SJSA1 (cell line): ENCODE results near the gene ETHE1. TPM values are rescaled to one million over a fixed set of nuclear protein-coding genes. Genes with fewer than 3 reads are reported as not detected.

Experiments
- DNase-seq, 2 experiments: peaks; one replicate each; pipeline ENCODE4 v3.0.0-alpha.2; 2015 to 2020; ENCODE audit warnings: low spot score in 2 of 2, low read depth in 1 of 2
- H3K27ac ChIP-seq: fragments of 250-450 bp; sonication (Bioruptor Pico); 2 replicates; pipeline ENCODE4 v1.5.1; 2020; ENCODE audit warnings: mild to moderate bottlenecking, moderate library complexity
- H3K27me3 ChIP-seq: fragments of 250-450 bp; sonication (Bioruptor Pico); replicated peaks from 2 replicates; pipeline ENCODE4 v1.5.1; 2020; ENCODE audit warnings: mild to moderate bottlenecking, moderate library complexity
- H3K36me3 ChIP-seq: fragments of 250-450 bp; sonication (Bioruptor Pico); 2 replicates; pipeline ENCODE4 v1.5.1; 2020; ENCODE audit warnings: mild to moderate bottlenecking
- H3K4me1 ChIP-seq: fragments of 250-450 bp; sonication (Bioruptor Pico); replicated peaks from 2 replicates; pipeline ENCODE4 v1.6.1; 2021; ENCODE audit warnings: mild to moderate bottlenecking
- H3K4me3 ChIP-seq: fragments of 250-450 bp; sonication (Bioruptor Pico); 2 replicates; pipeline ENCODE4 v1.5.1; 2020; ENCODE audit warnings: mild to moderate bottlenecking
- H3K9me3 ChIP-seq: fragments of 250-450 bp; sonication (Bioruptor Pico); replicated peaks from 2 replicates; pipeline ENCODE4 v1.5.1; 2020; ENCODE audit warnings: mild to moderate bottlenecking
- total RNA-seq: library from RNA; depleted of rRNA; stranded (reverse); fragments of >200 nt; shearing (Covaris generic); gene quantifications from 2 replicates; pipeline ENCODE4 v1.2.3, GENCODE V29; 2014

The ETHE1 gene
- total RNA-seq, 1 experiment from 2014 or later: 30.5 TPM

- H3K4me3 ChIP-seq: no peak overlapping the region
- peaks cover 8% of the 10 kb centered on the region for H3K4me1 ChIP-seq
- DNase-seq: no peak
- H3K36me3 ChIP-seq: peaks cover 5% of the 10 kb centered on the region
- no peaks in the 10 kb centered on the region for H3K27me3 ChIP-seq
- H3K27ac ChIP-seq: no peak overlapping the region
- H3K9me3 ChIP-seq: no peaks in the 10 kb centered on the region
These were observed 24.5 kb downstream of the ETHE1 start for GRCh38 chr19:43502419-43502976.

DNA sequence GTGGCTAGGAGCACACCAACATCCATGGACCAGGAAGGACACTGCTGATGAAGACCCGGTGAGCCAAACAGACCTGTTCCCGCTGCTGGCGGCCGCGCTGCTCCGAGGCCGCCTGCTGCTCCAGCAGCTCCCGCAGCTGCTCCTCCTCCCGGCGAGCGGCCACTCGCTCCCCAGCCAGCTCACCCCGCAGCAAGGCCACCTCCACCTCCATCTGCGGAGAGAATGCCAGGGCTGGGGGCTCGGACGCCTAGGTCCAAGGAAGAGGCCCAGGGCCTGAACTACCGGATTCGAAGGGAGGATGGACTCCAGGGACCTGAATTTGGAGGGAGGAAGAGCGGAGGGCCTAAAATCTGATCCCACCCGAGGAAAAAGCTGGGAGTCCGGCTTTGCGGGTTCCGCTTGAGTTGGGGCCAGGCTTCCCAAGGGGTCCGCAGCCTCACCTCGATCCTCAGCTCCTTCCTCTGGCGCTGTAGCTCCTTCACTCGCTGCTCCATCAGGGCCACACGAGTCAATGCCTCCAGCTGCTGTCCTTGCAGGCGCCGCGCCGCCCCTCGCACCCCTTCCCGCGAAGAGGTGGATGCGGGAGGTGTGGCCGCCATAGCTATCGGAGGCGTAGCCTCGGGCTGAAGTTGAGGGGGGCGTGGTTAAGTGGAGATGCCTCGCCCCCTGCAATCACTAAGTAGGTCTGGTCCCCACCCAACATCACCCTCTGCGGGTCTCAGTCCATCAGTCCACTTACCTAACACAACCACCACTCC is 25.2 kb downstream of the ETHE1 start:
- Histone ChIP-seq H3K4me3 (no peak overlapping the region), H3K9me3 (no peaks in the 10 kb centered on the region), H3K4me1 (peaks cover 8% of the 10 kb centered on the region), H3K27me3 (no peaks in the 10 kb centered on the region), H3K36me3 (peaks cover 8% of the 10 kb centered on the region), H3K27ac (no peak overlapping the region)
- DNase-seq: no peak

DNA sequence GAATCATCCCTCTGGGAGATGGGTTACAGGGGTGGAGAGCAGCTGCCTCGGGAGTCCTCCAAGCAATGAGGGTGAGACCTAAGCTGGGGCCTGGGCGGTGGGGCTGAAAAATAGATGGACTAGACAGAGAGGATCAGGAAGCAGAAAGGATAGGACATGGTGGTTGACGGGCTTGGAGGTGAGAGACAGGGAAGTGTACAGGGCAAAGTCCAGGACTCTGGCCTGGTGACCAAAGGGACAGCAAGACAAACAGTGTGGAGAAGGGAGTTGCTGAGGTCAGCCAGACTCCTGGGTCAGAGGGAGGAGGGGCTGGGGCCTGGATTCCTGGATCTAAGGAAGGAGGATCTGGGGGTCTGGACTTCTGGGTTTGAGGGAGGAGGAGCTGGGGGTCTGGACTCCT is 28.0 kb downstream of the ETHE1 start:
- Histone ChIP-seq H3K36me3 (peaks cover 8% of the 10 kb centered on the region), H3K27me3 (no peaks in the 10 kb centered on the region), H3K4me1 (no peaks in the 10 kb centered on the region; the same call in 1 of the 2 replicates), H3K4me3 (no peak overlapping the region), H3K27ac (no peak overlapping the region), H3K9me3 (no peaks in the 10 kb centered on the region)
- DNase-seq: no peak

DNA sequence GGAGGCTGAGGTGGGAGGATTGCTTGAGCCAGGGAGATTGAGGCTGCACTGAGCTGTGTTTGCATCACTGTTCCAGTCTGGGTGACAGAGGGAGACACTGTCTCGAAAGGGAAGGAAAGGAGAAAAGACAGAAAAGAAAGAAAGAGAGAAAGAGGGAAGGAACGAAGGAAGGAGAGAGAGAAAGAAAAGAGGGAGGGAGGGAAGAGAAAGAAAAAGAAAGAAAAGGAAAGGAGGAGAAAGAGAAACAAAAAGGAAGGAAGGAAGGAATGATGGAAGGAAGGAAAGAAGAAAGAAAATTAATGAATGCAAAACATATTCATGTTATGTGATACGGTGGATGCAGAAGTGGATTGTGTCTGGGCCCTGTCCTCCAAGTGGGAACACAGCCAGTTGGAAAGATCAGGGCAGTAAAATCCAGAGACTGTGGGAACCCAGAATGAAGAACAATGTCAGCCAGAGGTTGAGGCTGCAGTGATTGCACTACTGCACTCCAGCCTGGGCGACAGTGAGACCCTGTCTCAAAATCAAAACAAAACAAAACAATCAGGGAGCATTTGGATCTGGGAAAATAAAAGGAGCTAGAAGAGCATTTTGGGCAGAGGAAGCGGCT is 28.7 kb downstream of the ETHE1 start:
- H3K9me3 ChIP-seq: no peaks in the 10 kb centered on the region
- no peaks in the 10 kb centered on the region; the same call in 1 of the 2 replicates for H3K4me1 ChIP-seq
- no peak overlapping the region for H3K27ac ChIP-seq
- peaks cover 5% of the 10 kb centered on the region; the same call in 1 of the 2 replicates for H3K36me3 ChIP-seq
- H3K27me3 ChIP-seq: no peaks in the 10 kb centered on the region
- no peak for DNase-seq
- H3K4me3 ChIP-seq: no peak overlapping the region

- Histone ChIP-seq H3K27ac (no peak overlapping the region), H3K27me3 (no peaks in the 10 kb centered on the region), H3K36me3 (peaks cover 5% of the 10 kb centered on the region; the same call in 1 of the 2 replicates), H3K4me3 (no peak overlapping the region), H3K4me1 (no peaks in the 10 kb centered on the region), H3K9me3 (no peaks in the 10 kb centered on the region)
- no peak for DNase-seq
These were observed 30.0 kb downstream of the ETHE1 start for GRCh38 chr19:43496960-43497359.

DNA sequence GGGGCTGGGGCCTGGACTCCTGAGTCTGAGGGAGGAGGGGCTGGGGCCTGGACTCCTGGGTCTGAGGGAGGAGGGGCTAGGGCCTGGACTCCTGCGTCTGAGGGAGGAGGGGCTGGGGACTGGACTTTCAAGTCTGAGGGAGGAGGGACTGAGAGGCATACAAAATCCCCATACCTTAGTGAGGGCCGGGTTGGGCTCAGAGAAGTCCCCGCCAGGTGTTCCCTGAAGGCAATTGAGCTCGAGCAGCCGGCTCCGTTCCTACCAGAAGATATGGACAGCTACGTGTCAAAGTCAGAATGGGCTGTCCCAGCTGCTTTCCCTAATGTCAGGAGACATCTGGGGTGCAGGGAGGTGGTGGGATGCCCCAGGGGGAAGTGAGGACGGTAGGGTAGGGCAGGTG is 31.9 kb downstream of the ETHE1 start:
- no peak overlapping the region for H3K27ac ChIP-seq
- no peak for DNase-seq

GRCh38 chr19:43490759-43491158 is 36.2 kb downstream of the ETHE1 start:
- H3K27me3 ChIP-seq: no peaks in the 10 kb centered on the region
- no peaks in the 10 kb centered on the region for H3K9me3 ChIP-seq
- H3K4me3 ChIP-seq: no peak overlapping the region
- DNase-seq: no peak
- no peaks in the 10 kb centered on the region for H3K36me3 ChIP-seq
- no peaks in the 10 kb centered on the region for H3K4me1 ChIP-seq
- no peak overlapping the region for H3K27ac ChIP-seq

More for the DNA sequence above, 31.9 kb downstream of the ETHE1 start:
- peaks cover 5% of the 10 kb centered on the region; the same call in 1 of the 2 replicates for H3K36me3 ChIP-seq
- no peak overlapping the region for H3K4me3 ChIP-seq
- H3K9me3 ChIP-seq: no peaks in the 10 kb centered on the region
- H3K27me3 ChIP-seq: no peaks in the 10 kb centered on the region
- no peaks in the 10 kb centered on the region for H3K4me1 ChIP-seq

GRCh38 chr19:43489979-43490599 is 36.9 kb downstream of the ETHE1 start:
- Histone ChIP-seq H3K4me1 (no peaks in the 10 kb centered on the region), H3K4me3 (no peak overlapping the region), H3K9me3 (no peaks in the 10 kb centered on the region), H3K36me3 (no peaks in the 10 kb centered on the region), H3K27ac (no peak overlapping the region), H3K27me3 (no peaks in the 10 kb centered on the region)
- no peak for DNase-seq

DNA sequence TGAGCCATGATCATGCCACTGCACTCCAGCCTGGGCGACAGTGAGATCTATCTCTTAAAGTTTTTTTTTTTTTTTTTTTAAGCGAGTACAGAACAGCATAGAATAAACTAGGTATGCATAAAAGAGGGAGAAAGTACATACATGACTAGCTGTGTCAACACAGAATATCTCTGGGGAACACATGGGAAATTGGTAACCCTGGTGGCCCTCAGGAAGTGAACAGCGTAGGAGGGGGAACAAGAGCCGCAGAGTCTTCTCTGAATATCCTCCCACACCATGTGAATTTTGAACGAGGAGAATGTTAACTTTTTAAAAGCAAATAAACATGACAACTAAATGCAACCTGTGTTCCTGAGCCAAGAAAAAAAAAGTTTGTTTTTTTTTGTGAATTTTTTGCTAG is 37.7 kb downstream of the ETHE1 start:
- Histone ChIP-seq H3K9me3 (no peaks in the 10 kb centered on the region), H3K27ac (no peak overlapping the region), H3K4me1 (no peaks in the 10 kb centered on the region), H3K27me3 (no peaks in the 10 kb centered on the region), H3K36me3 (no peaks in the 10 kb centered on the region), H3K4me3 (no peak overlapping the region)
- DNase-seq: no peak

- Histone ChIP-seq H3K27me3 (no peaks in the 10 kb centered on the region), H3K36me3 (no peaks in the 10 kb centered on the region)
These were observed 38.8 kb downstream of the ETHE1 start for GRCh38 chr19:43488179-43488578.

DNA sequence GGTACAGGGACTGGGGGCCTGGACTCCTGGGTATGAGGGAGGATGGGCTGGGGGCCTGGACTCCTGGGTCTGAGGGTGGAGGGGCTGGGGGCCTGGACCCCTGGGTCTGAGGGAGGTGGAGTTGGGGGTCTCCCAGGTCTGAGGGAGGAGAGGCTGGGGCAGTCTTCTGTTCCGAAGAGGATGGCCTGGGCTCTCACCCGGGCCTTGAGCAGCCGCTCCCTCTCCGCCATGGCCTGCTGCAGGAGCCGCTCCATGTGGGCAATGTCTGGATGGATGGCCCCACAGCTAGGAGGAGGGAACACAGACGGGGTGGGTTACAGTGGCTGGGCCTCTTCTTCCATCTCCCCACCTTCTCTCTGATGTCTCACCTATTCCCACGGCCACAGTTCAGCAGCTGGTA is 40.6 kb downstream of the ETHE1 start:
- no peak overlapping the region for H3K4me3 ChIP-seq
- H3K9me3 ChIP-seq: no peaks in the 10 kb centered on the region
- H3K36me3 ChIP-seq: no peaks in the 10 kb centered on the region
- no peaks in the 10 kb centered on the region for H3K4me1 ChIP-seq
- DNase-seq: no peak
- H3K27me3 ChIP-seq: no peaks in the 10 kb centered on the region
- no peak overlapping the region for H3K27ac ChIP-seq

More at GRCh38 chr19:43488179-43488578, 38.8 kb downstream of the ETHE1 start:
- DNase-seq: no peak
- Histone ChIP-seq H3K27ac (no peak overlapping the region), H3K9me3 (no peaks in the 10 kb centered on the region), H3K4me1 (no peaks in the 10 kb centered on the region), H3K4me3 (no peak overlapping the region)

GRCh38 chr19:43485951-43486350 is 41.0 kb downstream of the ETHE1 start:
- Histone ChIP-seq H3K27ac (no peak overlapping the region), H3K36me3 (no peaks in the 10 kb centered on the region), H3K4me1 (no peaks in the 10 kb centered on the region), H3K9me3 (no peaks in the 10 kb centered on the region), H3K4me3 (no peak overlapping the region), H3K27me3 (no peaks in the 10 kb centered on the region)
- no peak for DNase-seq

- DNase-seq: no peak
- Histone ChIP-seq H3K36me3 (no peaks in the 10 kb centered on the region), H3K4me3 (no peak overlapping the region), H3K4me1 (no peaks in the 10 kb centered on the region), H3K9me3 (no peaks in the 10 kb centered on the region), H3K27ac (no peak overlapping the region), H3K27me3 (no peaks in the 10 kb centered on the region)
These were observed 43.7 kb downstream of the ETHE1 start for GRCh38 chr19:43483281-43483680.

DNA sequence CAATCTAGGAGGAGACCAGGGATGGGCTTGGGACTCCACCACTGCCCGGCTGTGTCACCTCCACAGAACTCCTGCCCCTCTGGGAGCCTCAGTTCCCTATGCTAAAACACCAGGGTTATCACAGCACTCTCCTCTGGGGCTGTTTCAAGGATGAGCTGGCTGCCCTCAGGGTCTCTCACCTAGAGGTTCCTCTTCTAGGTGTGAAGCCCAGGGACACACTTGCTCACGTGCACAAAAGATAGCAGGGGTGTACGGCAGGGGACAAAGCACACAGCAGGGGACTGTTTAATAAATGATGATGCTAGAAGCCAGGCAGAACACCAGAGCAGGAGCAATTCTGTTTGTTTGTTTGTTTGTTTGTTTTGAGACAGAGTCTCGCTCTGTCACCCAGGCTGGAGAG is 44.8 kb downstream of the ETHE1 start:
- Histone ChIP-seq H3K9me3 (no peaks in the 10 kb centered on the region), H3K27me3 (no peaks in the 10 kb centered on the region), H3K27ac (no peak overlapping the region), H3K4me3 (no peak overlapping the region), H3K4me1 (peaks cover 2% of the 10 kb centered on the region), H3K36me3 (no peaks in the 10 kb centered on the region; the same call in 1 of the 2 replicates)
- DNase-seq: no peak
